Measurements from ENCODE around the gene SLC14A1.
"Not testable (repeated sequence)": the region's sequence is repeated elsewhere in the genome, so short reads cannot be mapped to it uniquely, and the experiment has no call there.

The SLC14A1 gene

GRCh38 chr18:45724601-45725000 lies 620 bp downstream of the SLC14A1 start:
- DNase-seq = peak; percentile 8

- no peak for DNase-seq
These were observed 1.4 kb downstream of the SLC14A1 start for GRCh38 chr18:45725336-45725735.

GRCh38 chr18:45726603-45727002 lies 2.6 kb downstream of the SLC14A1 start:
- no peak for DNase-seq

GRCh38 chr18:45727068-45727467 lies 3.1 kb downstream of the SLC14A1 start:
- DNase-seq = no peak

GRCh38 chr18:45728336-45729010 lies 4.5 kb downstream of the SLC14A1 start:
- DNase-seq = peak; percentile 50

GRCh38 chr18:45730832-45731575 lies 7.0 kb downstream of the SLC14A1 start:
- DNase-seq = no peak

GRCh38 chr18:45731716-45732115 lies 7.7 kb downstream of the SLC14A1 start:
- DNase-seq = no peak

GRCh38 chr18:45733535-45733934 lies 9.6 kb downstream of the SLC14A1 start:
- no peak for DNase-seq

- no peak for DNase-seq
These were observed 10.5 kb downstream of the SLC14A1 start for GRCh38 chr18:45734505-45734904.

- no peak for DNase-seq
These were observed 11.0 kb downstream of the SLC14A1 start for GRCh38 chr18:45734944-45735343.

- no peak for DNase-seq
These were observed 14.7 kb downstream of the SLC14A1 start for GRCh38 chr18:45738660-45739059.

- no peak for DNase-seq
These were observed 15.3 kb downstream of the SLC14A1 start for GRCh38 chr18:45739268-45739667.

- DNase-seq = no peak
These were observed 15.9 kb downstream of the SLC14A1 start for GRCh38 chr18:45739848-45740247.

- DNase-seq = no peak
These were observed 17.1 kb downstream of the SLC14A1 start for GRCh38 chr18:45741056-45741455.

- DNase-seq = no peak
These were observed 22.0 kb downstream of the SLC14A1 start for GRCh38 chr18:45745817-45746461.

GRCh38 chr18:45748501-45748900 lies 24.5 kb downstream of the SLC14A1 start:
- DNase-seq = no peak

GRCh38 chr18:45749918-45750689 lies 26.1 kb downstream of the SLC14A1 start:
- DNase-seq = no peak

GRCh38 chr18:45751766-45752165 lies 27.8 kb downstream of the SLC14A1 start:
- DNase-seq = no peak

- no peak for DNase-seq
These were observed 28.7 kb downstream of the SLC14A1 start for GRCh38 chr18:45752681-45753080.

- no peak for DNase-seq
These were observed 29.3 kb downstream of the SLC14A1 start for GRCh38 chr18:45753286-45753685.

GRCh38 chr18:45755934-45756333 lies 32.0 kb downstream of the SLC14A1 start:
- no peak for DNase-seq

- DNase-seq = no peak
These were observed 33.0 kb downstream of the SLC14A1 start for GRCh38 chr18:45757005-45757404.

- DNase-seq = not testable (repeated sequence)
These were observed 33.7 kb downstream of the SLC14A1 start for GRCh38 chr18:45757644-45758043.
